ENCODE data around the gene BBLN.

- no peak for TF ChIP-seq CTCF (IDR thresholded peaks at IDR 0.05)
- no peak for TF ChIP-seq ZFX (IDR thresholded peaks at IDR 0.05; ENCODE audit: borderline replicate concordance)
These were observed 10.0 kb upstream of the BBLN start for GRCh38 chr9:128149951-128150593.
